ENCODE data around the gene GLI3. TPM values are rescaled to one million over a fixed set of nuclear protein-coding genes. Genes with fewer than 3 reads are reported as not detected.
A peak's percentile ranks its signal among the peaks of the same experiment; 100 is the strongest.

Gene GLI3
- polyA plus RNA-seq, 1 of the 3 experiments (the other 2 are of a cell fraction): 0.08 TPM

DNA sequence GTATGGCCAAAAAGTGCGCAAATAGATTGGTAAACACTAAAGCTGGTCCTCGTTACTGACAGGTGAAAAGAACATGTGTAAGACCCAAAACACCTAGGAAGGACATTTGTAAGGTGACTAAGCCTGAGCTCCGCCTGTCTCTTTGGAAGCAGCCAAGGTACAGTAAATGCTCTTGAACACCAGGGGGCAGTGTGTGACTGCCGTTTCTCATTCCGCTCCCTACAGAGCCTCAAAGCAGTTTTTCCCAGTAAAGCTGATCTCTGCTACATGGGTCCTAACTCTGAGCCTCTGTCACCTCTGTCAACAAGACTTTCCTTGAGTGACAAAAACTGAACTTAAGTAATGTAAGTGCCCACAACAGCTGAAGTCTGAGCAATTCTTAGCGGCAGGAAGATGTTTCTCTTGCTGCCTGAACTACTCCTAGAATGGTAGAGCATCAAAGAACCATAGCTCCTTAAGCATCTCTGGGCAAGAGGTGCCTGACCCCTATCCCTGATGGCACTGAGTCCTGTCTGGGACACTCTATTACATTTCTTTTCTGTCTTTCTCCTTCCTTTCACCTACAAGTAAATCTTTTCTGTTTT lies 296.2 kb downstream of the GLI3 start:
- CTCF ChIA-PET: interaction anchor here (0.6 to 5.0 kb wide), 95 partner anchors 8 to 1898 kb away, joined by 3 to 83 read pairs (median 4); no protein-coding TSS in a partner anchor
- POLR2A ChIA-PET: no interaction called here

More for the DNA sequence above, 296.2 kb downstream of the GLI3 start:
- no peak overlapping the region for H3K4me3 ChIP-seq (ENCODE audit: low read depth in 2 of 2, low read length in 1 of 2)
- H2AFZ ChIP-seq (ENCODE audit: low read depth): peak overlapping the region; percentile 32; the same call in 1 of the 2 replicates
- H3K27me3 ChIP-seq (ENCODE audit: insufficient read depth): no peaks in the 10 kb centered on the region
- H3K79me2 ChIP-seq (ENCODE audit: insufficient read depth): no peaks in the 10 kb centered on the region
- no peaks in the 10 kb centered on the region for H3K9me2 ChIP-seq
- peak; percentile 73 for DNase-seq
- peaks cover 0 to 3% of the 10 kb centered on the region in 2 experiments; a peak in 1 of 4 replicates for H3K4me1 ChIP-seq (ENCODE audit: control insufficient read depth in 1 of 2, insufficient read depth in 2 of 2, low read depth in 1 of 2, low read length in 1 of 2)
- no peaks in the 10 kb centered on the region for H3F3A ChIP-seq (replicated peaks; ENCODE audit: insufficient read depth)
- no peak overlapping the region for H3K27ac ChIP-seq (ENCODE audit: low read depth in 2 of 2, low read length in 1 of 2)
- WGBS (ENCODE audit: low lambda C conversion rate): 10% methylated on average over 6 of the region's 6 CpGs
- no peak overlapping the region for H3K9ac ChIP-seq
- H3K4me2 ChIP-seq: no peak overlapping the region
- no peaks in the 10 kb centered on the region for H4K20me1 ChIP-seq (ENCODE audit: insufficient read depth)
- no peaks in the 10 kb centered on the region for H3K36me3 ChIP-seq (replicated peaks in 1 of 2; ENCODE audit: control insufficient read depth in 1 of 2, insufficient read depth in 2 of 2, low read length in 1 of 2)
- H3K9me3 ChIP-seq: no peaks in the 10 kb centered on the region
- TF ChIP-seq, protein P1, sequence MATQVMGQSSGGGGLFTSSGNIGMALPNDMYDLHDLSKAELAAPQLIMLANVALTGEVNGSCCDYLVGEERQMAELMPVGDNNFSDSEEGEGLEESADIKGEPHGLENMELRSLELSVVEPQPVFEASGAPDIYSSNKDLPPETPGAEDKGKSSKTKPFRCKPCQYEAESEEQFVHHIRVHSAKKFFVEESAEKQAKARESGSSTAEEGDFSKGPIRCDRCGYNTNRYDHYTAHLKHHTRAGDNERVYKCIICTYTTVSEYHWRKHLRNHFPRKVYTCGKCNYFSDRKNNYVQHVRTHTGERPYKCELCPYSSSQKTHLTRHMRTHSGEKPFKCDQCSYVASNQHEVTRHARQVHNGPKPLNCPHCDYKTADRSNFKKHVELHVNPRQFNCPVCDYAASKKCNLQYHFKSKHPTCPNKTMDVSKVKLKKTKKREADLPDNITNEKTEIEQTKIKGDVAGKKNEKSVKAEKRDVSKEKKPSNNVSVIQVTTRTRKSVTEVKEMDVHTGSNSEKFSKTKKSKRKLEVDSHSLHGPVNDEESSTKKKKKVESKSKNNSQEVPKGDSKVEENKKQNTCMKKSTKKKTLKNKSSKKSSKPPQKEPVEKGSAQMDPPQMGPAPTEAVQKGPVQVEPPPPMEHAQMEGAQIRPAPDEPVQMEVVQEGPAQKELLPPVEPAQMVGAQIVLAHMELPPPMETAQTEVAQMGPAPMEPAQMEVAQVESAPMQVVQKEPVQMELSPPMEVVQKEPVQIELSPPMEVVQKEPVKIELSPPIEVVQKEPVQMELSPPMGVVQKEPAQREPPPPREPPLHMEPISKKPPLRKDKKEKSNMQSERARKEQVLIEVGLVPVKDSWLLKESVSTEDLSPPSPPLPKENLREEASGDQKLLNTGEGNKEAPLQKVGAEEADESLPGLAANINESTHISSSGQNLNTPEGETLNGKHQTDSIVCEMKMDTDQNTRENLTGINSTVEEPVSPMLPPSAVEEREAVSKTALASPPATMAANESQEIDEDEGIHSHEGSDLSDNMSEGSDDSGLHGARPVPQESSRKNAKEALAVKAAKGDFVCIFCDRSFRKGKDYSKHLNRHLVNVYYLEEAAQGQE (IDR thresholded peaks at IDR 0.05; ENCODE audit: low read depth, low read length): no peak
- peak; percentile 82 for TF ChIP-seq RAD21 (IDR thresholded peaks at IDR 0.05; ENCODE audit: low read length)
- TF ChIP-seq, protein P2, sequence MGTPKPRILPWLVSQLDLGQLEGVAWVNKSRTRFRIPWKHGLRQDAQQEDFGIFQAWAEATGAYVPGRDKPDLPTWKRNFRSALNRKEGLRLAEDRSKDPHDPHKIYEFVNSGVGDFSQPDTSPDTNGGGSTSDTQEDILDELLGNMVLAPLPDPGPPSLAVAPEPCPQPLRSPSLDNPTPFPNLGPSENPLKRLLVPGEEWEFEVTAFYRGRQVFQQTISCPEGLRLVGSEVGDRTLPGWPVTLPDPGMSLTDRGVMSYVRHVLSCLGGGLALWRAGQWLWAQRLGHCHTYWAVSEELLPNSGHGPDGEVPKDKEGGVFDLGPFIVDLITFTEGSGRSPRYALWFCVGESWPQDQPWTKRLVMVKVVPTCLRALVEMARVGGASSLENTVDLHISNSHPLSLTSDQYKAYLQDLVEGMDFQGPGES (IDR thresholded peaks at IDR 0.05; ENCODE audit: low read depth, low read length): no peak
- TF ChIP-seq FOSL2 (IDR thresholded peaks at IDR 0.05; ENCODE audit: borderline replicate concordance, low read depth): peak; percentile 3; the same call in 1 of the 2 replicates
- TF ChIP-seq, protein P3, sequence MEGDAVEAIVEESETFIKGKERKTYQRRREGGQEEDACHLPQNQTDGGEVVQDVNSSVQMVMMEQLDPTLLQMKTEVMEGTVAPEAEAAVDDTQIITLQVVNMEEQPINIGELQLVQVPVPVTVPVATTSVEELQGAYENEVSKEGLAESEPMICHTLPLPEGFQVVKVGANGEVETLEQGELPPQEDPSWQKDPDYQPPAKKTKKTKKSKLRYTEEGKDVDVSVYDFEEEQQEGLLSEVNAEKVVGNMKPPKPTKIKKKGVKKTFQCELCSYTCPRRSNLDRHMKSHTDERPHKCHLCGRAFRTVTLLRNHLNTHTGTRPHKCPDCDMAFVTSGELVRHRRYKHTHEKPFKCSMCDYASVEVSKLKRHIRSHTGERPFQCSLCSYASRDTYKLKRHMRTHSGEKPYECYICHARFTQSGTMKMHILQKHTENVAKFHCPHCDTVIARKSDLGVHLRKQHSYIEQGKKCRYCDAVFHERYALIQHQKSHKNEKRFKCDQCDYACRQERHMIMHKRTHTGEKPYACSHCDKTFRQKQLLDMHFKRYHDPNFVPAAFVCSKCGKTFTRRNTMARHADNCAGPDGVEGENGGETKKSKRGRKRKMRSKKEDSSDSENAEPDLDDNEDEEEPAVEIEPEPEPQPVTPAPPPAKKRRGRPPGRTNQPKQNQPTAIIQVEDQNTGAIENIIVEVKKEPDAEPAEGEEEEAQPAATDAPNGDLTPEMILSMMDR (IDR thresholded peaks at IDR 0.05): peak; percentile 99
- TF ChIP-seq RCOR1 (IDR thresholded peaks at IDR 0.05; ENCODE audit: low read length): peak; percentile 48; the same call in 1 of the 2 replicates
- TF ChIP-seq GABPA (IDR thresholded peaks at IDR 0.05; ENCODE audit: low read depth): no peak
- no peak for TF ChIP-seq TAF1 (IDR thresholded peaks at IDR 0.05; ENCODE audit: borderline replicate concordance, low read depth, low read length)
- TF ChIP-seq, protein P4, sequence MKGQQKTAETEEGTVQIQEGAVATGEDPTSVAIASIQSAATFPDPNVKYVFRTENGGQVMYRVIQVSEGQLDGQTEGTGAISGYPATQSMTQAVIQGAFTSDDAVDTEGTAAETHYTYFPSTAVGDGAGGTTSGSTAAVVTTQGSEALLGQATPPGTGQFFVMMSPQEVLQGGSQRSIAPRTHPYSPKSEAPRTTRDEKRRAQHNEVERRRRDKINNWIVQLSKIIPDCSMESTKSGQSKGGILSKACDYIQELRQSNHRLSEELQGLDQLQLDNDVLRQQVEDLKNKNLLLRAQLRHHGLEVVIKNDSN (IDR thresholded peaks at IDR 0.05; ENCODE audit: borderline replicate concordance, low read depth): no peak
- TF ChIP-seq SMC3 (IDR thresholded peaks at IDR 0.05; ENCODE audit: low read depth, low read length): peak; percentile 89
- TF ChIP-seq, protein P5, sequence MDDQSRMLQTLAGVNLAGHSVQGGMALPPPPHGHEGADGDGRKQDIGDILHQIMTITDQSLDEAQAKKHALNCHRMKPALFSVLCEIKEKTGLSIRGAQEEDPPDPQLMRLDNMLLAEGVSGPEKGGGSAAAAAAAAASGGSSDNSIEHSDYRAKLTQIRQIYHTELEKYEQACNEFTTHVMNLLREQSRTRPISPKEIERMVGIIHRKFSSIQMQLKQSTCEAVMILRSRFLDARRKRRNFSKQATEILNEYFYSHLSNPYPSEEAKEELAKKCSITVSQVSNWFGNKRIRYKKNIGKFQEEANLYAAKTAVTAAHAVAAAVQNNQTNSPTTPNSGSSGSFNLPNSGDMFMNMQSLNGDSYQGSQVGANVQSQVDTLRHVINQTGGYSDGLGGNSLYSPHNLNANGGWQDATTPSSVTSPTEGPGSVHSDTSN (IDR thresholded peaks at IDR 0.05): no peak
- no peak for TF ChIP-seq TCF12 (IDR thresholded peaks at IDR 0.05)
- TF ChIP-seq FOXJ3 (CRISPR knock-in tag; IDR thresholded peaks at IDR 0.05): no peak
- TF ChIP-seq MEF2A (IDR thresholded peaks at IDR 0.05; ENCODE audit: borderline replicate concordance, low read depth): no peak
- peak; percentile 21; the same call in 1 of the 2 replicates for TF ChIP-seq RFX5 (IDR thresholded peaks at IDR 0.05; ENCODE audit: low read length)
- TF ChIP-seq, protein P6, sequence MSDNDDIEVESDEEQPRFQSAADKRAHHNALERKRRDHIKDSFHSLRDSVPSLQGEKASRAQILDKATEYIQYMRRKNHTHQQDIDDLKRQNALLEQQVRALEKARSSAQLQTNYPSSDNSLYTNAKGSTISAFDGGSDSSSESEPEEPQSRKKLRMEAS (IDR thresholded peaks at IDR 0.05; ENCODE audit: low read depth): 0 out of 2 replicates have a peak, but pooled peaks have one; percentile 15

All from SK-N-SH (cell line).